GM19043 (cell line): ENCODE data around the gene HPCAL1.

Experiments used
- ATAC-seq: cut with Tn5 transposase; IDR thresholded peaks from one replicate; pipeline ENCODE4 v1.9.1; 2021; ENCODE audit warnings: low read depth; ENCODE audit not compliant: unreplicated experiment

HPCAL1 gene

GRCh38 chr2:10332402-10333246 is 29.9 kb downstream of the HPCAL1 start:
- no peak for ATAC-seq

DNA sequence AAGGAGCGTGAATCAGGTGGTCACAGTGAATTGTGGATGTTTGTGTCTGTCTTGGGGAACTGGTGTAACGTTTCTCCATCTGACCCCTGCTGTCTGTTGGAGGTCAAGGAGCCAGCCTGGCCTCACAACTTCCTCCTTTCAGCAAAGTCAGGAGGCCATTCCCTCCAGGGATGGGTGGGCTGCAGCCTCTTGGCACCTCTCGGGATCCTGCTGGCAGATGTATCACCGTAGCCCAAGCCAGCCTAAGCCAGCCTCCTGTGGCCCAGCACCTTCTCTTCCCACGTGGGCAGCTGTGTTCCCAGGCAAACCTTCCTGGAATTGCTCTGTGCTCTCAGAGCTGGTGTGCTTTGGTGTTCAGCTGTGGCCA is 30.5 kb downstream of the HPCAL1 start:
- no peak for ATAC-seq

DNA sequence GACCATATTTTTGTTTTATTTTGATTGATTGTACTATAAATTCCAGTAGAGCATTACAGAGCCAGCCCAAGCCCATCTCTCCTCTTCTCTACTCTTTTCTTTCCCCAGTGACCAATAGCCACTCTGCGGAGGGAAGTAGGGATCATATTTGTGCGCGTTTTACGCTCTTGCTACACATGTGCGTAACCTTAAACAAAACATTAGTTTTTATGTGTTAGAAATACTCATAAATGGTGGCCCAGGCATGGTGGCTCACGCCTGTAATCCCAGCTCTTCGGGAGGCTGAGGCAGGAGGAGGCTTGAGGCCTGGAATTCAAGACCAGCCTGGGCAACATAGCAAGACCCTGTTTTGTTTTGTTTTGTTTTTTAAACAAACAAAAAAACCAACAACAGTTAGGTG is 31.3 kb downstream of the HPCAL1 start:
- ATAC-seq: no peak

DNA sequence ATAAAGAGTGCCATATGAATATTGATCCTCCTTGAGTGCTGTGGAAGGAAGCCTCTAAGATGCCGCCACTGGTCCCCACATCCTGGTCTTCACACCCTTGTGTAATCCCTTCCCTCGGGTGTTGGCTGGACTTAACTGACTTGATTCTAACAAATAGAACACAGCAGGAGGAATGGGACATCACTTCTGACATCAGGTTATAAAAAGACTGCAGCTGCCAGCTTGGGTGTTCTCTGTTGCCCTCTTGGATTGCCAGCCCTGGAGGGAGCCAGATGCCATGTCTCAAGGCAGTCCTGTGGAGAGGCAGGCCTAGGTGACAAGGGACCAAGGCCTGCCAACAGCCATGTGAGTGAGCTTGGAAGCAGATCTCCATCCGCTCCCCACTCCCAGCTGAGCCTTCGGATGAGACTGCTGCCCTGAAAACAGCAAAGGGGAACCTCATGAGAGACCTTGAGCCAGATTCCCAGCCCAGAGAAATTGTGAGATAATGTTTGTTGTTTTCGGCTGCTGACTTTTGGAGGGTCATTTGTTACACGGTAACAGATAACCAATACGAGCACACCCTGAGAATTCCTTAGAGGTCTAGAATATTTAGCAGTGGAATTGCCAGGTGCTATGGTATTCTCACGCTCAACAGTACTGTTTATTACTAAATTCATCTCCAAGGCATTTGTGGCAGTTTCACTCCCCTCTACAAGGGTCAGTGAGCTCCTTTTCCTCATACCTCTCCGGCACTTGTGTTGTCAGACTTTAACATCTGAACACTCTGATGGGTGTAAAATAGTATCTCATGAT is 32.5 kb downstream of the HPCAL1 start:
- ATAC-seq: no peak

GRCh38 chr2:10336283-10336682 is 33.6 kb downstream of the HPCAL1 start:
- no peak for ATAC-seq

- ATAC-seq: no peak
Observed at GRCh38 chr2:10337449-10338269, 35.0 kb downstream of the HPCAL1 start.

DNA sequence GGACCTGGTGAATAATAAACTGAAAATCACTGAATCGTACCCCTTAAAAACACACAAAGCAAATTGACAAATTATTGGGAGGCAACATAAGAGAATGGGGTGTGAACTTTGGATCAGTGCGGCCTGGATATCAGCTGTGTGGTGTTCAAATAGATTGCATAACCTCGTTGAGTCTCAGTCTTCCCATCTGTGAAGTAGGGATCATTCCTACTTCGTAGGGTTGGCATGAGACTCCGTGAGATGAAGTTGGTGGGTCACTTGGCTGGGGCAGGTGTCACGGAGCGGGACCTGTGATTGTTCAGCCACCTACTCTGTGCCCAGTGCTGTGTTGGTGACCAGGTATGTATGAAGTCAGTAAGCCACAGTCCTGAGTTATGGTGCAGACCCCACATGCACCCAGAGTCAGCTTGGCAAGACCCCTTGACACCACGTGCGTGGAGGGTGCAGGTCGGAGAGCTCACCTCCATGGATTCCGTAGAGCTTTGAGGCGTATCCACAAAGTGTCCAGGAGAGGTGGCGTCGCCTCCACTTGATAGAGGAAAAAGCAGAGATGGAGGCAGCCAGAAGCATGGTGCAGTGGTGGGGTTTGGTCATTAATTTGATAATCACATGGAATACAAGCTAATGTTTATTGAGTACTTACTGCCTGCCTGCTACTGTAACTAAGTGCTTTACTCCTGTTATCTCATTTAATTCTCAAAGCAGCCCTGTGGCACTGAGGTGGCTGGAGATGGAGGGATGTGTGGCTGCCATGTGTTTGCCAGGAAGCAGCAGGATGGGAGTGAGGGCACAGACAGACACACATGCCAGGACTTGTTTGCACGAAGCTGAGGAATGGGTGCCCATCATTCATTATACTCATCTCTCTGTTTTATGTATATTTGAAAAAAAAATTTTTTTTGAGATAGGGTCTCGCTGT is 35.8 kb downstream of the HPCAL1 start:
- ATAC-seq: no peak

DNA sequence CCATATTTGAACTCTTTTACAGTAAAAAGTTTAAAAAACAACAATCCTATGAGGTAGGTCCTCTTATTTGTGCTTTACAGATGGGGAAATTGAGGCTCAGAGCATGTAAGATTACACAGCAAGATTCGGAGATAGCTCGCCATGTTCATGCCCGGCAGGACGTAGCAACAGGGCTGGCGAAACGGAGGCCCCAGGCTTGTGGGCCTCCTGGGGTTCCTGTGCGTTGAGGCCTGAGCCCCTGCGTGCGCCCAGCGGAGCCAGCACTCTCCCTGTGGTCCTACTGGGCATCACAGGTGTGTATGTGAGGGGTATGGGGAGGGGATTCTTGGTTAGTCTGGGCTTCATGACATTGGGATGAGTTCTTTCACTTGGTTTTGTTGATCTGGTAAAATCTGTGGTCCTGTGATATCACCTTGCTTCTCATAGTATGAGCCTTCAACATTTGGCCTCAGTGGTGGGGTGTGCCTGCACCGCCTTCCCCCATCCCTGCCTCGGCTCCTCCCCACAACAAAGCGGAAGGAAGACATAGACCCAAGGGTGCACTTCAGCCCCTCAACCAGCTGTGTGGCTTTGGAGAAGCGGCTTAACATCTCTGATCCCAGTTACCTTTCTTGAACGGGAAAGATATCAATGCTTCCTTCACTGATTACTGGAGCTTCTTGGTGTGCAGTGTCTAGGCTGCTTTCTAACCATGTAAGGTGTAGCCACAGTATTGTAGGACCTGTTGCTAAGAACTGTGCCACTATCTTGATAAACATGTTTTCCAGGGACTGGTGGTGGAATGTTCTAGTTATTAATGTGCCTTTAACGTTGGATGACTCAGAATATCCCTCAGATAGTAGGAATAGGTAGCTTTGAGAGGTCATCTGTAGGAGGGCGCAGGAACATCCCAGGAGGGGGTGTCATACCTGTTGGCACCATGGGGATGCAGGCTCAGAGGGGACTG is 37.2 kb downstream of the HPCAL1 start:
- ATAC-seq: no peak

DNA sequence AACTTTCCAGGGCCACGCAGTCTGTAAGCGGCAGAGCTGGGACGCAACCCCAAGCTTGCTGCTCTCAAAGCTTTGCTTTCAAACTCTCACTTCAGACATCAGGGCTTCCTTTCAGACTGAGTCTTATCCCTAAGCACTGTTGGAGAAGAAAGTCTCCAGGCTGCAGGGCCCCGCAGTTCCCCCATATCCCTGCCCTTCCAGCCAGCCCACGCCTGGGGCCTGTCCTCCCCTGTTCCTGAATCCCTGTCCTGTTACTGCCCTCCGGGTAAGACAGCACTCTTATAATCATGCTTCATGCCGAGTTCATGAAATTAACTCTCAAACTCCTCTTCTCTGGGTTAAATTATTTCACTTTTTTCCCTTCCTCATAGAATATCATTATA is 37.9 kb downstream of the HPCAL1 start:
- ATAC-seq: no peak

GRCh38 chr2:10341193-10341592 is 38.5 kb downstream of the HPCAL1 start:
- no peak for ATAC-seq

GRCh38 chr2:10342245-10342951 is 39.7 kb downstream of the HPCAL1 start:
- ATAC-seq: no peak

DNA sequence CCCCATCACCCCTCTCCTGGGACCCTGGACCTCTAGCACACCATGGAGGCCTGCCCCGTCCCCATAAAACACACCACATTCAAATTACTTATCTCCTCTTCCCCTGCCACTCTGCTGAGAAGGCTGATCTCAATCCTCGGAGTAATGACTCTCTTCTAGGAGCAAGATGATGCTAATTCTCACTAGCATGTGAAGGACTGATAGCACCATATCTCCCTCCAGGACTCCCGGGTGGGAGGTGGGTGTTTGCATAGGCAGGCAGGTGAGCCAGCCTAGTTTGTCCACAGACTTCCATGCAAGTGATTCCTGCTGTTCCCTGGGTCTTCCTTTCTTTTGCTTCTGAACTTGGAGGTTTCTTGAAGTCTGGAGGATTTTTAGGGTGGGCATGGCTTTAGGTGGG is 40.5 kb downstream of the HPCAL1 start:
- ATAC-seq: no peak

DNA sequence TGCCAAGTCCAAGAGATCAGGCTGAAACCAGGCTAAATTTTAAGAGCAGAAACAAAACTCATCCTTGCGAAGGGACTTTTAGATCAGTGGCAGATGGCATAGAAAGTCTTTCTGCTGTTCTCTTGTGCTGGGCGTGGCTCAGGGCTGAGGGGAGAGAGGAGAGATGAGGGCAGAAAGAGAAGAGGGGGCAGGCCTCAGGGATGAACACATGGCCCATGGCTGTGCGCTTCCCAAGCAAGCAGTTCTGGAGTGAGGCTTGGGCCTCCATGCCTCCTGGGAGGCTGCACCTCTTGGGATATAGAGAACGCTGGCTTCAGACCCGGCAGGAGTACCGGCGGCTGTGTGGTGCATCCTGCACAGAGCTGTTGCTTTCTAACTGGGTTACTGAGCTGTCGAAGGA is 41.0 kb downstream of the HPCAL1 start:
- ATAC-seq: no peak

- ATAC-seq: no peak
Observed at GRCh38 chr2:10344105-10345066, 41.7 kb downstream of the HPCAL1 start.

GRCh38 chr2:10345126-10345525 is 42.4 kb downstream of the HPCAL1 start:
- no peak for ATAC-seq

- no peak for ATAC-seq
Observed at GRCh38 chr2:10345813-10346212, 43.1 kb downstream of the HPCAL1 start.

DNA sequence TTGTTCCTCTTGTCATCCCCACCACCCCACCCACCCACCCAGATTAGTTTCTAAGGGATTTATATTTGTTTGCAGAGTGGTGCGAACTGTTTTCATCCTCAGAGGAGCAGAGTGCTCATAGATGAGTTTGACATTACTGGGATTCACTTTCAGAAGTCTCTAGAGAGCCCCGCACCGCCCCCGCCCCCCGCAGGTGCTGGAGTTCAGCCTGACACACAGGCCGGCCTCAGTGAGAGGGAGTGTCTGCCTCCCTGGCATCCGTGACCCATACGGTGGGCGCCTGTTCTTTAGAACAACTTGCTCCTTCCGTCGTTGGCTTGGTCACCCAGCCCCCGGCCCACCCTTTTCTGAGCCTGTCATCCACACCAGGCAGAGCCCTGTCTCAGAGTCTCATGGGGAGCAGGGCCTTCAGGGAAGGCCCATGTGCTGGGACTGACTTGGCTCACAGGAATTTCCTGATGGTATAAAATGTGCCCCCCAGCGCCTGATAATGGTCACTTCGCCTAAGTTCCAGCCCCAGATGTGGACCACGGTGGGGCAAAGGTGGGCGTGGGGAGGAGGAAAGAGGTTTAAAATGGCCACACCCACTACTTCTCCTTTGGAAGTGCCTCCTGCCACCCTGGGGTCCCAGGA is 44.3 kb downstream of the HPCAL1 start:
- no peak for ATAC-seq
